ENCODE measurements around the gene NRAS.

Gene NRAS

DNA sequence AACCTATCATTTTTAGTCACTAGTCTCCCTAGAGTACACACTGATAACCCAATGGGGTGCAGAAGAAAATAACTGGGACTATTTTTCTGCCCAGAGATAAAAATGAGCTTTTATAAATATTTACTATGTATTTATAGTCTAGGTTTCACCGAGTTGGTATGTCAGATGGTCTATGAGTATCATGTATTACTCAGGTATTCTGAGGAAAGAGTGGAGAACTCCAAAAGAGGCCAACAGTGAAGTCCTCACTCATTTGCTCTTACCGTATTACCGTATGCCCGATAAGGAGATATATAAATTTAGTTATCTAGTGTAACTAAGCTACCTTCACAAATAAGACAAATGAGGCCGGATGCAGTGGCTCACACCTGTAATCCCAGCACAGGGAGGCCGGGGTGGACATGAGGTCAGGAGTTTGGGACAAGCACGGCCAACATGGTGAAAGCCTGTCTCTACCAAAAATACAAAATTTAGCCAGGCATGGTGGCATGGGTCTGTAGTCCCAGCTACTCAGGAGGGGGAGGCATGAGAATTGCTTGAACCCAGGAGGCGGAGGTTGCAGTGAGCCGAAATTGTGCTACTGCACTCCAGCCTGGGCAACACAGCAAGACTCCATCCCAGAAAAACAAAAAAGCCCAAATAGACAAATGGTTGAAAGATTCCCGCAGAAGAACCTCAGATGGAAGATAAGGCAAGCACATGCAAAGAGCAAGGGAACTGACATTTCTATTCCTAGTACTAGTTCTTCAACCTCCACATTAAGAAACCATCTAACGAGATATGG is 25.6 kb upstream of the NRAS start:
- peaks cover 79% of the 10 kb centered on the region for H3K36me3 Mint-ChIP-seq (ENCODE audit: low read depth)
- H3K27ac Mint-ChIP-seq = no peak overlapping the region
- H3K4me3 Mint-ChIP-seq = no peak overlapping the region
- peaks cover 59% of the 10 kb centered on the region for H3K4me1 Mint-ChIP-seq (ENCODE audit: low read depth)
- H3K9me3 Mint-ChIP-seq = no peaks in the 10 kb centered on the region
- no peaks in the 10 kb centered on the region for H3K27me3 Mint-ChIP-seq

DNA sequence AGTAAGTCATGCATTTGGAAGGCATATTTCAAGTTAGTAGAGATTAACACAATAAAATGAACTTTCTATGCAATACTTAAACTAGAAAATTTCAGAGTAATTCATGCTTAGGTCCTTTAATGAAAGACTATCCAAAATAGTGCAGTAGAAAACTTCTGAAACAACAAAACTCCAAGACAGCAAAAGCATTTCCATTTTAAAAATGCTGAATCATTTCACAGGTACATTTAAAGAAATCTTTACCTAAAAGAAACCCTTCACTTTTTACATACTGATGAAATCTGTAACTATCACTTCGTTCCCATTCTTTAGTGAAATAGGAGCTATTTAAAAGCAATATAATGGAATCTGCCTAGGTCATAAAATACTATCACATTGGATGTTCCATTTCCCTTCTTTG is 23.8 kb upstream of the NRAS start:
- no peaks in the 10 kb centered on the region for H3K27me3 Mint-ChIP-seq
- peaks cover 79% of the 10 kb centered on the region for H3K36me3 Mint-ChIP-seq (ENCODE audit: low read depth)
- no peak overlapping the region for H3K27ac Mint-ChIP-seq
- H3K9me3 Mint-ChIP-seq = no peaks in the 10 kb centered on the region
- H3K4me3 Mint-ChIP-seq = no peak overlapping the region
- peaks cover 41% of the 10 kb centered on the region for H3K4me1 Mint-ChIP-seq (ENCODE audit: low read depth)

DNA sequence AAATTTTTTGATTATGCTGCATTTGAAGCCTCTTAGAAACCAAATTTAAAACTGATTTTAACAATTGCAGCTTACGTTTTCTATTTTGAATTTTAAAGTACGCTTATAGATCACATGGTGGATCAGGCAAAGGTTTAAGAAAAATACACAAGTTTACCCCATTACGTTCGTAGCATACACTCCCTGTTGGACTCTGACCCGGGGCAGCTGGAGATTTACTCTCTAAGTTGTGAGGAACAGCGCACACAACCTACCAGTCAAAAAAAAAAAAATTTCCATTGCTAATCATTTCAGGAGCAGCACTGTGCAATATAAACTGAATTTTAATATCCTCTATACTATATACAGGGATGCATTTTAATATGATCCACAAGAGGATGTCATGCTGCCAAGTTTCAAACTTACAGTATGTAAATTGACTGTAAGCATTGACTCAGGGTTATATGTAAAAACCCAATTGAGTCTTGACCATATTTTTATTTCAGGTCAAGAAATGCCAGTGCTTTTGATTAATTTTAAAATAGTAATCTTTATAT is 20.8 kb upstream of the NRAS start:
- Mint-ChIP-seq H3K4me3 (no peak overlapping the region), H3K27me3 (no peaks in the 10 kb centered on the region), H3K36me3 (ENCODE audit: low read depth) (peaks cover 81% of the 10 kb centered on the region), H3K27ac (no peak overlapping the region), H3K4me1 (ENCODE audit: low read depth) (peaks cover 17% of the 10 kb centered on the region), H3K9me3 (no peaks in the 10 kb centered on the region)

DNA sequence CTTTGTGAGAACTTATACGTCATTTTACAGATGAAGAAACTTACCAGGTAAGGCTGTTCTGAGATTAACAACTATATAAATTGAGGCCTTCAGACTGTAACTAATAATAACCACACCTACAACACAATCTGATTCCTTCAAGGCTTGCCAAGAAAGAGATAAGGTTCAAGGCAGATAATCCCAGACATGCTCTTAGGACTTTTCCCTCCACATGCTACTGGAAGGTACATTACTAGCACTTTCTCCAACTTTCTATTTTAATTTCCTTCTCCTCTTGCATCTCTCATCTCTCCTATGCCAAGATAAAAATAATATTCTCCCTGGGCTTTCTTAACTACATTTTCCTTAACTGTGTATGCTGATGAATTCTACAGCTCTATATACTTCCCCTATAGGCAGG is 18.9 kb upstream of the NRAS start:
- Mint-ChIP-seq H3K36me3 (ENCODE audit: low read depth) (peaks cover 82% of the 10 kb centered on the region), H3K9me3 (no peaks in the 10 kb centered on the region), H3K27me3 (no peaks in the 10 kb centered on the region), H3K4me3 (no peak overlapping the region), H3K27ac (no peak overlapping the region), H3K4me1 (ENCODE audit: low read depth) (peaks cover 12% of the 10 kb centered on the region)

DNA sequence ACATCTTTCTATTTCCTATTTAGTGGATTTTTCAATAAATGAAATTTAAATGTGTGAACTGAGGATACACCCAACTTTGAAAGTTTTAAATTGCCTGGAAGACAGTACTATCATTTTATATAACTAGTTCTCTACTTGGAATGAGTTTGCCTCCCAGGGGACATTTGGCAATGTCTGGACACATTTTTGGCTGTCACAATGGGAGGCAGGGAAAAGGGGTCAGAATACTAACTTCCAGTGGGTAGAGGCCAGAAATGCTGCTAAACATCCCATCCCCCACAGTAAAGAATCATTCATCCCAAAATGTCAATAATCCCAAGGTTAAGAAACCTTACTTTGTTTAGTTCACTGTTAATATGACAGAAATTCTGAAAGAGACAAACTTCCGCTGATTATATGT is 13.2 kb upstream of the NRAS start:
- Mint-ChIP-seq H3K4me3 (no peak overlapping the region), H3K27me3 (no peaks in the 10 kb centered on the region), H3K36me3 (ENCODE audit: low read depth) (peaks cover 90% of the 10 kb centered on the region), H3K27ac (peak overlapping the region; percentile 49), H3K4me1 (ENCODE audit: low read depth) (peaks cover 9% of the 10 kb centered on the region), H3K9me3 (no peaks in the 10 kb centered on the region)

DNA sequence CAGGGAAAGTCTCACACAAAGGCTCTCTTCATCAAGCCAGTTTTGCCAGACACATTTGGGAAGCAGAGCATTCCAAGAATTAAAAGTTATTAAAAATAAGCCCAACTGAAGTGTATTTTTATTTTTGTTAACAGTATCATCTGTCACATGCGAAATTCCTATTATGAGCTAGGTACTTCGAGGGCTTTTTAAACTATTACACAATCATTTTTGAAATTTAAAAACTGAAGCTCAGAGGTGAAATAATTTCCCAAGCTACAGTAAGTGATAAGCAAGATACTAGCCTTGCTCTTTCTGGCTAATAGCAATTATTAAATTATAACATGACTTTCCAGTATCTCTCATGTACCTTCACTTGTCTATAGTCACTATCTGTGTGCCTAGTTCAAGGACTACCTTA is 12.0 kb upstream of the NRAS start:
- H3K27me3 Mint-ChIP-seq = no peaks in the 10 kb centered on the region
- no peaks in the 10 kb centered on the region for H3K9me3 Mint-ChIP-seq
- peaks cover 9% of the 10 kb centered on the region for H3K4me1 Mint-ChIP-seq (ENCODE audit: low read depth)
- H3K27ac Mint-ChIP-seq = peak overlapping the region; percentile 58
- H3K4me3 Mint-ChIP-seq = no peak overlapping the region
- peaks cover 90% of the 10 kb centered on the region for H3K36me3 Mint-ChIP-seq (ENCODE audit: low read depth)

DNA sequence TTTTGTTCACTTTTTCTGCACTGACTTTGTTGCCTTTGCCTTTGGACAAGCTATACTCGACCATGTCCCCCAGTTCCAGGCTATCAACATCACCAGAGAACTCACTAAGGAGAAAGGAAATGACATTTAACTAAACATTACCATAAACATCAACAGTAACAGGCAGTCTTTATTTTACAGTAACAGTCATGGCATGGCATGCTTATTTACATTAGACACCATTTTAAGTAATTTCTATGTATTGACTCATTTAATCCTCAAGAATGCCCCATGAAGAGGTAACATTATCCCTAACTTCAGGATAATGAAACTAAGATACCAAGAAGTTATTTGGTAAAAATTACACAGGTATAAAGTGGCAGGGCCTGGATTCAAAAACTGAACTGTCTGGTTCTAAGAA is 8.7 kb upstream of the NRAS start:
- Mint-ChIP-seq H3K27ac (no peak overlapping the region), H3K4me3 (no peak overlapping the region), H3K4me1 (ENCODE audit: low read depth) (no peaks in the 10 kb centered on the region), H3K27me3 (no peaks in the 10 kb centered on the region), H3K36me3 (ENCODE audit: low read depth) (peaks cover 92% of the 10 kb centered on the region), H3K9me3 (no peaks in the 10 kb centered on the region)

DNA sequence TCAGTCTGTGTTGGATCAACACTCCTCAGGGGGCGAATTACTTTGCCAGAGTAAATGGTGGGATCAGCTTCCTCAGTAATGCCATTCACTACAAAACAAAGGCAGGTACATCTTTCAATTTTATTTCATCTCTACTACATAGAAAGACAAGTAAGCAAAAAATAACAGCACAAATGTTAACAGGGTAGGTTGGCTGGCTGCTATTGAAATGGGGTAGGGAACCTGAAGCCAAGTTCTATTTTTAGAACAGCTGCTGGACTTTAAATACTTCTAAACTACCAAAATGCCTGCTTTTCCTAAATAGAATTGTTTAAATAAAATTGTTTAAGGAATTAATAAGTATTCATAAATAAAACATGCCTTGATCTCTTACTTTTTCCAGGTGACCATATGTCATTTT is 7.3 kb upstream of the NRAS start:
- peaks cover 8% of the 10 kb centered on the region for H3K4me1 Mint-ChIP-seq (ENCODE audit: low read depth)
- H3K27ac Mint-ChIP-seq = peak overlapping the region; percentile 75
- H3K36me3 Mint-ChIP-seq (ENCODE audit: low read depth) = peaks cover 93% of the 10 kb centered on the region
- H3K9me3 Mint-ChIP-seq = no peaks in the 10 kb centered on the region
- H3K27me3 Mint-ChIP-seq = no peaks in the 10 kb centered on the region
- no peak overlapping the region for H3K4me3 Mint-ChIP-seq

DNA sequence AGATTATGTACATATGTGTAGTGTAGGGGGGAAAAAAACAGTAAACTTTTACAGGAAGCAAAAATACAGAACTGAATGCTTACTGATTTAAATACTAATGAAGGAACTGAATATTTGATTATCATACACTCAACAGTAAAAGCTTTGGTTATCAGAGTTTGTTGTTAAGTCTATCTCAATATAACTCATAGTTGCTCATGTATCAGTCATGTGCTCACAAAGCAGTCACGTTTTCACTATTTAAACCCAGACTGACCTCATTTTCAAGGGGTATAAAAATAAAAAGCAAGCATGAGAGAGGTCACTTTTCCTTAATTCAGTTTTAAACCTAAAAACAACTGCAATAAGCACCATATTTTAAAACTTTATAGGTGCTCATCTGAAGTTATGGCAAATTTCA is 6.9 kb upstream of the NRAS start:
- H3K9me3 Mint-ChIP-seq = no peaks in the 10 kb centered on the region
- H3K4me1 Mint-ChIP-seq (ENCODE audit: low read depth) = peaks cover 13% of the 10 kb centered on the region
- no peaks in the 10 kb centered on the region for H3K27me3 Mint-ChIP-seq
- H3K36me3 Mint-ChIP-seq (ENCODE audit: low read depth) = peaks cover 94% of the 10 kb centered on the region
- no peak overlapping the region for H3K27ac Mint-ChIP-seq
- H3K4me3 Mint-ChIP-seq = no peak overlapping the region

DNA sequence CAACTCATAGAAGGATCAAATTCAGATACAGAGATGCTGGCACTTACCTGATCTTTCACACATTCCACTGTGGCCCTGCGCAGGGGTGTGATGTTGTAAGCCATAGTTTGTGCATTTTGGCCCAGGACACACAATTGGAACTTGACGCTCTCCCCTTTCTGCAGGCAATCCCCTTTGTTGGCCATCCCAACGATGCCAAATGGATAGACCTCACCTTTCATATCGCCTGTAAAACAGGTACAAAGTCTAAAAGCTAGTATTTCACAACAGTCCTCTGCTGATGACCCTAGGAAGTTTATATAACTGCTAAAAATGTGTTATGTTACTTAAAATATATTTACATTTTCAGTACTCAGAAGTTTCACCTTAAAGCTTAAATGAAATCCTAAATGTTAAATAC is 3.9 kb upstream of the NRAS start:
- peaks cover 33% of the 10 kb centered on the region for H3K4me1 Mint-ChIP-seq (ENCODE audit: low read depth)
- H3K9me3 Mint-ChIP-seq = no peaks in the 10 kb centered on the region
- H3K27me3 Mint-ChIP-seq = no peaks in the 10 kb centered on the region
- no peak overlapping the region for H3K4me3 Mint-ChIP-seq
- H3K36me3 Mint-ChIP-seq (ENCODE audit: low read depth) = peaks cover 95% of the 10 kb centered on the region
- H3K27ac Mint-ChIP-seq = no peak overlapping the region

DNA sequence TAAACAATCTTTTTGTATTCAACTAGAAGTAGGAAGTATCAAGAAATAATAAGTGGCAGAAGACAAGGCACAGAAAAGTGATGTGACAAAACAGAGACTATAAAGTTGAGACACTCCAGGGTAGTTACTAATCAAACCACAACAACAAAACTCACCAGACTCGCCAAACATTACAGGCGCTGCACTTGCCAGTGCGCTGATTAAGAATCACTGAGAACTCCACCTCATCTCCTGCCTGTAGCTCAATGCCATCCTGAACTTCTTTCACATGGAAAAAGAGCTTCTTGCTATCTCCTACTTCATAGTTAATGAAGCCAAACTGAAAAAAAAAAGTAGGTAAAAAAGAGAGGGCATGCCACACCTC is 2.8 kb upstream of the NRAS start:
- no peaks in the 10 kb centered on the region for H3K9me3 Mint-ChIP-seq
- H3K4me3 Mint-ChIP-seq = no peak overlapping the region
- H3K27ac Mint-ChIP-seq = peak overlapping the region; percentile 67
- H3K27me3 Mint-ChIP-seq = no peaks in the 10 kb centered on the region
- peaks cover 36% of the 10 kb centered on the region for H3K4me1 Mint-ChIP-seq (ENCODE audit: low read depth)
- peaks cover 87% of the 10 kb centered on the region for H3K36me3 Mint-ChIP-seq (ENCODE audit: low read depth)

DNA sequence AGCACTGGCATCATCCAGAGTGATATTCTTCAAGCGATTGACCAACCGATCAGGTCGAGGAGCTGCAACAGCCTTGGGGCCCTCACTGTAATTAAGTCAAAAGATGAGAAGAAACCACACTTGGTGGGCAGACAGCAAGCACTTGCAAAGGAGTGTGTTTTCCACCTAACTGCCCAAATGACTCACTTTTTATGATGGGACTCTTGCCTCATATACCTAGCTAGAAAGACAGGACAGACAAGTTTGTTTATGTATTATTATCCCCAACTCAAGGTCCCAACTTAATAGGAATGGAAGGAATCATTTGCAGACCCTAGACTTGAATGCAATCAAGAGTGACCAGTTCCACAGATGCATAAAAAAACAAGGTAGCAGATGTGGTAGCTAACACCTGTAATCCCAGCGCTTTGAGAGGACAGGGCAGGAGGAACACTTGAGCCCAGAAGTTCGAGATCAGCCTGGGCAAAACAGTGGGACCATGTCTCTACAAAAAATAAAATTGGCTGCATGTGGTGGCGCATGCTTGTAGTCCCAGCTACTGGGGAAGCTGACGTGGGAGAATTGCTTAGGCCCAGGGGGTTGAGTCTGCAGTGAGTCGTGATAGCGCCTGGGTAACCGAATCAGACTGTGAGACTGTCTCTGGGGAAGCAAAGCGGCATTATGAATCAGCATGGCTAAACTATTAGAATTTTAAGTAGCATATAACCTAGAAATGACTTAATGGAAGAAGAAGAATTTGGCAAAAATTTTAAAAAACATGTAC is 2.3 kb upstream of the NRAS start:
- Mint-ChIP-seq H3K9me3 (no peaks in the 10 kb centered on the region), H3K4me1 (ENCODE audit: low read depth) (peaks cover 41% of the 10 kb centered on the region), H3K27me3 (no peaks in the 10 kb centered on the region), H3K36me3 (ENCODE audit: low read depth) (peaks cover 87% of the 10 kb centered on the region), H3K4me3 (no peak overlapping the region), H3K27ac (peak overlapping the region; percentile 67)

DNA sequence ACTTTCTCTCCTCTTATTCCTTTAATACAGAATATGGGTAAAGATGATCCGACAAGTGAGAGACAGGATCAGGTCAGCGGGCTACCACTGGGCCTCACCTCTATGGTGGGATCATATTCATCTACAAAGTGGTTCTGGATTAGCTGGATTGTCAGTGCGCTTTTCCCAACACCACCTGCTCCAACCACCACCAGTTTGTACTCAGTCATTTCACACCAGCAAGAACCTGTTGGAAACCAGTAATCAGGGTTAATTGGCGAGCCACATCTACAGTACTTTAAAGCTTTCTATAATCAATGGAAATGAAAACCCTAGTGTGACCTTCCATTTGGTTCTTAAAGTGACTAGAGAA is 643 bp downstream of the NRAS start:
- Mint-ChIP-seq H3K27me3 (no peaks in the 10 kb centered on the region), H3K9me3 (no peaks in the 10 kb centered on the region), H3K36me3 (ENCODE audit: low read depth) (peaks cover 85% of the 10 kb centered on the region)

DNA sequence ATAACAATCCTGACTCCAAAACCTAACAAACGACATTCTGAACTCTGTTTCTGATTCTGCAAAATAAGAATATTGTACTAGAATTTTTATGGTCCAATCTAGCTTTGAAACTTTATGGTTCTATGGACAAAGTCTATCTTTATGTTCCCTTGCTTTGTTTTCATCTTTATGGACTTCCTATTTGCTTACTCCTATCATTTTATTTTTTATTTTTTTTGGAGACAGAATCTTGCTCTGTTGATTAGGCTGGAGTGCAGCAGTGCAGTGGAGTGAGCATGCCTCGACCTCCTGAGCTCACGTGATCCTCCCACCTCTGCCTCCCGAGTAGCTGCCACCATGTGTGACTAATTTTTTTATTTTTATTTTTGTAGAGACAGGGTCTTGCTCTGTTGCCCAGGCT is 3.6 kb downstream of the NRAS start:
- Mint-ChIP-seq H3K36me3 (ENCODE audit: low read depth) (peaks cover 78% of the 10 kb centered on the region), H3K27ac (no peak overlapping the region), H3K9me3 (no peaks in the 10 kb centered on the region), H3K27me3 (no peaks in the 10 kb centered on the region), H3K4me3 (no peak overlapping the region), H3K4me1 (ENCODE audit: low read depth) (peaks cover 30% of the 10 kb centered on the region)

More for the DNA sequence above, 643 bp downstream of the NRAS start:
- peak overlapping the region; percentile 95 for H3K4me3 Mint-ChIP-seq
- peak overlapping the region; percentile 98 for H3K27ac Mint-ChIP-seq
- H3K4me1 Mint-ChIP-seq (ENCODE audit: low read depth) = peaks cover 45% of the 10 kb centered on the region

DNA sequence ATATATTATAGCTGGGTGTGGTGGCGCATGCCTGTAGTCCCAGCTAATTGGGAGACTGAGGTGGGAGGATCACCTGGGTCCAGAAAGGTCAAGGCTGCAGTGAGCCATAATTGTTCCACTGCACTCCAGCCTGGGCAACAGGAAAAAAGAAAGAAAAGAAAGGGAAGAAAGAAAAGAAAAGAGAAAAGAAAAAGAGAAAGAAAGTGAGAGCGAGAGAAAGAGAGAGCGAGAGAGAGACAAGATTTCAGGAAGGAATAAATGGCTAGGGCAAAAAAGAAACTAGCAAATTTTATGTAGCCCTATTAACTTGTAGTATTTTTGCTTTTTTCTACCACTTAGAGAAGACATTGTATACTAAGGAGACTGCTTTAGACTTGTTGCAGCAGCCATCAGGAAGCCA is 6.2 kb downstream of the NRAS start:
- H3K27me3 Mint-ChIP-seq = no peaks in the 10 kb centered on the region
- H3K4me1 Mint-ChIP-seq (ENCODE audit: low read depth) = peaks cover 11% of the 10 kb centered on the region
- peaks cover 76% of the 10 kb centered on the region for H3K36me3 Mint-ChIP-seq (ENCODE audit: low read depth)
- H3K27ac Mint-ChIP-seq = no peak overlapping the region
- no peak overlapping the region for H3K4me3 Mint-ChIP-seq
- H3K9me3 Mint-ChIP-seq = no peaks in the 10 kb centered on the region
